NCI-H345 (cell line): ENCODE results near the gene OPRPN.

Source experiments
- DNase-seq: peaks from one replicate; lab custom pipeline; 2025; lab: John Stamatoyannopoulos, UW

OPRPN gene, protein sequence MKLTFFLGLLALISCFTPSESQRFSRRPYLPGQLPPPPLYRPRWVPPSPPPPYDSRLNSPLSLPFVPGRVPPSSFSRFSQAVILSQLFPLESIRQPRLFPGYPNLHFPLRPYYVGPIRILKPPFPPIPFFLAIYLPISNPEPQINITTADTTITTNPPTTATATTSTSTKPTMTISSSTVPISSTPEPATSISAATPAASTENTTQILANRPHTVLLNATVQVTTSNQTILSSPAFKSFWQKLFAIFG

DNA sequence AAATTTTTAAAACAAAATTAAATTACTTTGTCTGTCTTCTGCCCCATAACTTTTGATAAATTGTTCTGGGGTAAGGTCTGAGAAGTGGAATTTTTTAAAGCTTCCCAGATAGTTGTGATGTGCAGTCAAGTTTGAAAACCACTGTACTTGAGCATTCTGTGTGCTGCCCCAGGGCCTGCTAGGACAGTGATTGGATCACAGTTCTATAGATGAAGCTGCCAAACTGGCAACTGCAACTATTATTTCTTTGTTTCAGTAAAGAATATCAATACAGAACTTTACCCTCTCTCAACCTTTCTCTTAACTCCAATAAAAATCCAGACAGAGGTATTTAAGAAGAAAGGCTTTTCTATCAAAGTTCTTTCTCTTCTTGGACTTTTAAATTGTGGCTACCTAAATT is at the start of gene OPRPN:
OPRPN (plus strand) TSS at position 361 of the 400 bp plus-strand sequence. CDS start 1,346 bp downstream, outside the sequence.
- DNase-seq: no peak

DNA sequence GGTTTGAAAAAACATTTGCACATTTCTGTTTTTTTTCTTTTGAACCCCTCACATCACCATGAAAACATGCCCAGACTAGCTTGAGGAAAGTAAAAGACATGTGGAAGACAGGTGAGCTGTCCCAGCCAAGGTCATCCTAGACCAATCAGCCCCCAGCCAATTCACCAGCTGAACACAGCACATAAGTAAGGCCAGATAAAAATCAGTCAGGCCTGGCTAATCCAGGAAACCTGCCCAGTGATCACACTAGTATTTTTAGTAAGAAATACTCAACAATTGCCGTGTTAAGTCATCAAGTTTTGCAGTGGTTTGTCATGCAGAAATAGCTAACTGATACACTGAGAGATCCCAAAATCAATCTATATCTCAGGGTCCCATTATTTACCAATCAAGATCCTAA is 41.6 kb upstream of the OPRPN start:
- DNase-seq: no peak

DNA sequence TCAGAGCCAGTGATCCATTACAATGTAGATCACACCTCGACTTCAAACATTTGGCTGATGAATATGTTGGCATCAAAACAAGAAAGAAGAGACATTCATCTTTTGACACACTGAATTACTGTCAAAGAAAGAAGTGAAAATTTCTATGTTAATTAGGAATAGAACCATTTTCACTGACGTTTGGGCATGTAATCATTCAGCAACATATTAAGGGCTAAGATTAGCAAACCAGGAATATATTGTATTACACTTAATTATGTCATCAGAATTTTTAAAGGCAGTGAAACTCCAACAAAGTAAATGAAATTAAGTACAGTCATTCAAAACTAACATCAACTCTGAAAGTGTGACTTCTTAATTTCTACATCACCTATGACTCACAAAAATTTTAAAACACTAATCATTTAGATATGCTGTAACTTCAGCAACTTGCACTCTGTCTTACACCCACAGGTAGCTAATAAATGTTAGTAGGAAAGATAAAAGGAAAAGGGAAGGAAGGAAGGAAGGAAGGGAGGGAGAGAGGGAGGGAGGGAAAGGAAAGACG is 38.6 kb upstream of the OPRPN start:
- DNase-seq: no peak

DNA sequence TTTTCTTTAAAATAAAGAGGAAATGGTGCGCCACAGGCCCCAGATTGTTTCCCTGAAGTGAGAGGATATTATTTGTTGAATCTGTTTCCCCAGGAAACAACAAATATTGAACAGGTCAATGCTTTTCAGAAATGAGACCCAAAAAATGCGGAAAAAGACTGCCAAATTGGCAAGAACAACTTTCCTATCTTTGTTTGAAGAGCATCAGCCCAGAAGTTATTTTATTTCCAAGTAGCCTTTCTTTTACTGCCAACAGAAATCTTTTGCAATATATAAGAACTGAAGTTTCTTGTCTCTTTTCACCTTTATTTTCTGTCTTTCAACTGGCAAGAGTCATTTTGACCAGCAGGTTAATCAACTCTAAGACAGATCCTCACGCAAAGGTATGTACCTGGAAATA is 37.3 kb upstream of the OPRPN start, which contains the start of gene SMR3A:
SMR3A (plus strand) TSS at position 301 of the 400 bp plus-strand sequence. CDS start 1,356 bp downstream, outside the sequence.
- no peak for DNase-seq

DNA sequence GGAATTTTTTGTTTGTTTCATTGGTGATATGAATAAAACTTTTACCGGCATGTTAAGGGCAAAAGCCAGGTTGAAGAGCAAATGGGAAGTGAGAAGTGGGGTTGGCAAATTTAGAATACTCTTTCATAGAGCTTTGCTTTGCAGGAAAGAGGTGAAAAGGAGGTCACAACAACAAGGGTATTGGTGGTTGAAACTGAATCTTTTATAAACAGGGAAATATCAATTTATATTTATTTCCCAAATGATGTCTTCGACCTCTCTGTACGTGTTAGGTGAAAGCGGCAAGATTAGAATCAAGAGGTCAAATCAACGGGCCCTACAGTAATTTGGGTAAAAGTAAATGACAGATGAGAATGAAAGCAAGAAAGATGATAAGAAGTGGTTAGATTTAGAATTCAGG is 33.7 kb upstream of the OPRPN start:
- DNase-seq: no peak

DNA sequence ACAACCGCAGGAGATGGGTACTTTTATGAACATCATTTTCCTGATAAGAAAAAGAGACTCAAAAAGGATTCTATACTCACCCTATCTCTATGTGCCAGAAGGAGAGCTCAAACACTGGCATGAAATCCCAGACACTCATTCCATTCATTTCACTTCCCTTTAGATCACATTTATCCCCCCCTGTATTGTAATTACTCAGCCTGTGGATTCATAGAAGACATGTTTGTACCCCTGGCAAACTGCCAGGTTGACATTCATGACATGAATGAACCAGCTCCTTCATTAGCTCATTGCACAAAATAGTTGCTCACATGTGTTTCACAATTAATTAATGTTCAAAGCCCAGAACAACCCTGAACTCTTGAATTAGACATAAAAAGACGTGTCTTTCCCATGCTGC is 32.3 kb upstream of the OPRPN start:
- DNase-seq: peak; percentile 3

DNA sequence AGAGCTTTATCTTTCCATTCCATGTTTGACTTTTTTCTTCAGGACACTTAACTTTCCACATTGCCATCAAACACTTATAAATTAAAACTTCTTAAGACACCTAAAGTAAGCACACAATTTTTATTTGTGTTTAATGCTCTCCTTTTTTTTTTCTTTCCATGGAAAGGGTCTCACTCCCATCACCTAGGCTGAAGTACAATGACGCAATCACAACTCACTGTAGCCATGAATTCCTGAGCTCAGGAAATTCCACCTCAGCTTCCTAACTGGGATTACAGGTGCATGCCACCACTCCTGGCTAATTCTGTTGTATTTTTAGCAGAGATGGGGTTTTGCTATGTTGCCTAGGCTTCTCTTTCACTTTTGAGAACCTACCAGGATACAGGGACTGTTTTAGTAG is 29.9 kb upstream of the OPRPN start:
- no peak for DNase-seq

DNA sequence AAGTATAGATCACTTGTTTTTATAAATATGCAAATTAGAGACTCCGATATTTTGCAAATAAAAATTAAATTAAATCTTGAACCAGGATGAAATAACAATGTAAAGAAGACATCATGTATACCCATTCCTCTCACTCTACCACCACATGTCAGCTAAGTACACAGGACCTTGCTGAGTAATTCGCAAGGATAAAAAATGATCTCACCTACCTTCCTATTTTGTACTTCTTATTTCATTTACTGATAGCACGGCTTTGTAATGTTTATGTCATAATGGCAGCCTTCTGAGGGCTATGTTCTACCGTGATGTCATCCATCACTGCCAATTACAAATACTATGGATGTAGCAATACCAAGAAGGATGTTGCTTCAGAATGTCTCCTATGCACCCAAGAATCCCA is 25.8 kb upstream of the OPRPN start:
- DNase-seq: no peak

DNA sequence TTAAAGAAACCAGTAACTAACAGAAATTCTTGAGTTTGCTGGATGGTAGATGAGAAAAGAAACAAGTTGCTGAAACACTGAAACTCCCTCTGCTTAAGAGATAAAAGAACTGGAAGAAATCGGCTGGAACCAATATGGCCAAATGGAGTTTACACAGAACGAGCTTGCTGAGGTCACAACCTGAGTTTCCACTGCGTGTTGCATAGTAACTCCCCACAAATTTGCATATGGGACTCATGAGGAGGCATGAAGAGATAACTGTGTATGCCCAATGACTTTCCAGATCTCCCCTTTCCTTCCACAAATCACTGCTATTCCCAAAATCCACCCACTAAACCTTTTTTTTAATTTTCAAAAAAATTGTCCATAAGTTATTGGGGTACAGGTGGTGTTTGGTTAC is 25.0 kb upstream of the OPRPN start:
- no peak for DNase-seq

DNA sequence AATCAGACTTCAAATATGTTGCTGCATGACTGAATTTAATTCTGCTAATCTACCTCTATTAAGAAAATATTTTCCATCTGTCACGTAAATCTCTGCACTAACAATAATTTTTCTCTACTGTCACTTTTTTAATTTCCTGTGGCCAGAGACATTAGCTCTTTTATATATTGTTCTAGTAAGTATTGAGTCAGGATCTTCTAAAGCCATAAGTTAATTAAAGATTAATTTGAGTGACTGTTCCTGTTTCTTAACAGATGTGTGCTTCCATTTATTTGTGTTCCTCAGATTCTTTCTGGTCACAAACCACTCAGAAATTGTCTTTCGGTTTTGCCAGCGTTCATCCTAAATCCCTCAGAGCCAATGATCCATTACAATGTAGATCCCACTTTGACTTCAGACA is 17.2 kb upstream of the OPRPN start:
- no peak for DNase-seq

DNA sequence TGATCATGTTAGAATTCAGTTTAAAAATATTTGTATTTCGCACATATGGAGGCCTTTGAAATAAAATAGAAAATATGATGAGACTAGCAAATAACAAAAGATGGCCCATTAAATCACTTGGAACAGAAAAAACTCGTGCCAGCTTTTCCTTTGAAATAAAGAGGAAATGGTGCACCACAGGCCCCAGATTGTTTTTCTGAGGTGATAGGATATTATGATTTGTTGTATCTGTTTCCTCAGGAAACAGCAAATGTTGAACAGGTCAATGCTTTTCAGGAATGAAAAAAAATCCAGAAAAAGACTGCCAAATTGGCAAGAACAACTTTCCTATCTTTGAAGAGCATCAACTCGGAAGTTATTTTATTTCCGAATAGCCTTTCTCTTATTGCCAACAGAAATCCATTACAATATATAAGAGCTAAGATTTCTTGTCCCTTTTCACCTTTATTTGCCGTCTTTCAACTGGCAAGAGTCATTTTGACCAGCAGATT is 15.0 kb upstream of the OPRPN start, which contains the start of gene SMR3B:
SMR3B (plus strand) TSS at position 441 of the 491 bp plus-strand sequence. CDS start 1,380 bp downstream, outside the sequence.
- no peak for DNase-seq

DNA sequence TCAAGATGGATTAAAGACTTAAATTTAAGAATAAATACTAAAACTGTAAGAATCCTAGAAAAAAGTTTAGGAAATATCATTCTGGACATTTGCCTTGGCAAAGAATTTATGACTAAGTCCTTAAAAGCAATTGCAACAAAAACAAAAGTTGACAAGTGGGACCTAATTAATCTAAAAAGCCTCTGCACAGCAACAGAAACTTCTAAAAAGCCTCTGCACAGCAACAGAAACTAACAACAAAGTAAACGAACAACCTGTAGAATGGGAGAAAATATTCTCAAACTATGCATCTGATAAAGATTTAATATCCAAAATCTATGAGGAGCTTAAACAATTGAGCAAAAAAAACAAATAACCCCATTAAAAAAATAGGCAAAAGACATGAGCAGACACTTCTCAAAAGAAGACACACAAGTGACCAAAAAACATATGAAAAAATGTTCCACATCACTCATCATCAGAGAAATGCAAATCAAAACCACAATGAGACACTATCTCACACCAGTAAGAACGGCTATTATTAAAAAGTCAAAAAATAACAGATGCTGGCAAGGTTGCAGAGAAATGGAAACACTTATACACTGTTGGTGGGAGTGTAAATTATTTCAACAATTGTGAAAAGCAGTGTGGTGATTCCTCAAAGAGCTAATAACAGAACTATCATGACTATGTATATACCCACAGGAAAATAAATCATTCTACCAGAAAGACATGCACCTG is 5.5 kb upstream of the OPRPN start:
- no peak for DNase-seq

DNA sequence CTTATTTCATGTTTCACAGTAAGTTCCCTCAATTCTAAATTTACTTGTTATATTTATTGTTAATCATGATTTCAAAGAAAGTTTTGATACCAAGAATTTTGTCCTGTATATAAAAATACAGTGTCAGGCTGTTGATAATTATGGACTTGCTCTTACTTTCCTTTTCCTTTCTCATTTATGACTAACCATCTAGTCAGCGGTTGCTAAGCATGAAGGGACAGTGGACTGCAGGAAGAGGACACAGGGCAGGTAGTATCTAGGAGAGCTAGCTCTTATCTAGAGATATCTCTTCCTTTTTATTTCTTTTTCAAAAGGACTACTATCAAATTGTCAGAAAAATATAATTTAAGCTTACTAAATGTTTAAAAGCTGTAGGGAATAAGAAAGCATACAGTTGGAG is 1.6 kb downstream of the OPRPN start:
- DNase-seq: no peak

DNA sequence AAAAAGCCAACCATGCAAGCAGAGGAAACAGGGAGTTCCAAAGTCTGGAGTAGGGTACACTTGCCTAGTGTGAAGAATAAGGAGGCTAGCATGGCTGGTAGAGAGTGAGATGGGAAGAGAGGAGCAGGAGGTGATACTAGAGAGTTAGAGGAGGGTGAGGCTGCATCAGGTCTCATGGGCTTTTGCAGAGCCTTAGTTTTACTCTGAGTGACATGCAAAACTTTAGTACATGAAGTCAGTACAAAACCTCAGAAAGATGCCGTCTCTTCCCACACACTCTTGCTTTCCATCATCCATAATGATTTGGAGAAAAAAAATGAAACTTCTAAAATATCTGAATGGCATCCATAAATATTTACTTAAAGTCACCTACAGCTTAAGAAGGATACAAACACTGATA is 5.0 kb downstream of the OPRPN start:
- no peak for DNase-seq

DNA sequence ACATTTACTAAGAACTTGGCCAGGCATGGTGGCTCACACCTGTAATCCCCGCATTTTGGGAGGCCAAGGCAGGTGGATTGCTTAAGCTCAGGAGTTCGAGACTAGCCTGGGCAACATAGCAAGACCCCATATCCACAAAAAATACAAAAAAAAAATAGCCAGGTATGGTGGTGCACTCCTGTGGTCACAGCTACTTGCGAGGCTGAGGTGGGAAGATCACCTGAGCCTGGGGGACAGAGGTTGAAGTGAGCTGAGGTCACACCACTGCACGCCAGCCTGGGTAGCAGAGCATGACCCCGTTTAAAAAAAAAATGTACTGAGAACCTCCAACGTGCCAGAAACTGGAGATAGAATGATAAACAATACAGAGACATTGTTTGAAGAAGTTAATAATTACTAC is 8.0 kb downstream of the OPRPN start:
- DNase-seq: no peak

DNA sequence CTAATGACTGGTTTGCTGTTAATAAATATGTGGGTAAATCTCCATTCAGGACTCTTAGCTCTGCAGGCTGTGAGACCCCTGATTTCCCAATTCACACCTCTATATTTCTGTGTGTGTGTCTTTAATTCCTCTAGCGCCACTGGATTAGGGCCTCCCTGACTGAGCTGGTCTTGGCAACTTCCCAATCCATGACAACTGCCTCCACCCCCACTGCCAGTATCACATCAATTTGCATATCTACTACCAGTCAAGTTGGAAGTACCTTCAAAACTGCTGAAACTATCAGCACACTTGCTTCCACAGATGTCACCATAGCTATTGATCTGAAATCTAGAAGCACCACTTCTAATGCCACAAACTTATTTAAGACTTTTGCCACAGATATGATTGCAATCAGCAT is 27.6 kb downstream of the OPRPN start:
- no peak for DNase-seq

DNA sequence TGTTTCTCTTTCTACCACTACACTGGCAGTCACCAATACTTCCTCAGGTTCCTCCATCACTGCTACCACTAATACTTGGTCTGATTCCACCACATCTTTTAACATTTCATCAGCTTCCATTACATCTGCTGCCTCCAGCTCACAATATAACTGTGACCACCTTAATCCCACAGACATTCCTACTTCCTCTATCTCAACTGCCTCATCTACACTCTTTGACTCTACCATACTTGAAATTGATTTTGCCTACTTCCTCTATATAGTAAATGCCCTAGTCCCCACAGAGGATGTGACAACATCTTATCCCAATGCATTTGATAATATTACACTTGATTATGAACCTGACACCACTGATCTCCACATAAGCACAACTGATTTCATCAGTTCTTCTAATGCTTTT is 29.0 kb downstream of the OPRPN start:
- DNase-seq: no peak

DNA sequence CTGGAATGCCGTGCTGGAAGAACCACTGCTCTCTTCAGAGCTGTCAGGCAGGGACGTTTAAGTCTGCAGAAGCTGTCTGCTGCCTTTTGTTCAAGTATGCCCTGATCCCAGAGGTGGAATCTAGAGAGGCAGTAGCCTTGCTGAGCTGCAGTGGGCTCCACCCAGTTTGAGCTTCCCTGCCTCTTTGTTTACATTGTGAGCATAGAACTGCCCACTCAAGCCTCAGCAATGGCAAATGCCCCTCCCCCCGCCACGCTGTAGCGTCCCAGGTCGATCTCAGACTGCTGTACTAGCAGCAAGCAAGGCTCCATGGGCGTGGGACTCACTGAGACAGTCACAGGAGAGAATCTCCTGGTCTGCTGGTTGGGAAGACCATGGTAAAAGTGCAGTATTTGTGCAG is 39.5 kb downstream of the OPRPN start:
- DNase-seq: no peak

DNA sequence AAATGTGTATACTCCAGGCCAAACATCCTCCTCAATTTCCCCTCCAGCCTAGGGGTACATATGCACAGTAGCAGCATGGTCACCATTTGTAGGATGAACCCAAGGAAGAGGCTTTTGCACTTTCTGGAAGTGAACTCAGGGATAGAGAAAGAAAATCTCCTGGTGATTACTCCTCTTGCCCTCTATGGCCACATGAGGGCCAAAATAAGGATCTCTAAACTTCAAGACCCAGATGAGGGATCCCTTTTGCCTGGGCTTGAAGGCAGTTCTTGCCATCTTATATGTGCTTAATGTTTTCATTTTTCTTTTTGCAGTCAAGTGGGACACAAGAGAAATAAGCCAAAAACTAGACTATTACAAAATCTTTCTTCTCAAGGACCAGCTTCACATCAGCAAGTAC is 44.7 kb downstream of the OPRPN start:
- no peak for DNase-seq

DNA sequence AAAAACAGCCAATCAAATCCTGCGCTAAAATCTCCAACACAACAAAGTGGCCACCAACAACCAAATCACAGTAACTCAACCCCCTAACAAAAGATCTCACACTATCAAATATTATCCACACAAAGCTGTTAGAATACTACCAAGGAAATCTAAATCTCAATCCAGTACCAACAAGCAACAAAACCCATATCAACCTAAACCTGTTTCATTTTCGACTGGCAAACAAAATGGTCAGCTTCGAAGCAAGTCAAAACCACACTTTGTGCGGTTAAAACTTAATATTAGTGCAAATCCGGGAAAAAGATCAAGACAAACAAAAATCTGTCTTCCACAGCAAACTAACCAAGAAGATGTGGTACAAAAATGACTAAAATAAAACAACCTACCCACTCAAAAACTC is 45.6 kb downstream of the OPRPN start:
- DNase-seq: no peak

DNA sequence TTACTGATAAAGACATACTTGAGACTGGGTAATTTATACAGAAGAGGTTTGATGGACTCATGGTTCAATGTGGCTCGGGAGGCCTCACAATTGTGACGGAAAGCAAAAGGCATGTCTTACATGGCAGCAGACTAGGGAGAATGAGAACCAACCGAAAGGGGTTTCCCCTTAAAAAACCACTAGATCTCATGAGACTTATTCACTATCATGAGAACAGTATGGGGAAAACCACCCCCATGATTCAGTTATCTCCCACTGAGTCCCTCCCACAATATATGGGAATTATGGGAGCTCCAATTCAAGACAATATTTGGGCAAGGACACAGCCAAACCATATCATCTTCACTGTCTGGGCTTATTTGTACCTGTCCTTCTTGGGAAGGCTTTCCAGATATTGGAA is 51.5 kb downstream of the OPRPN start:
- no peak for DNase-seq

DNA sequence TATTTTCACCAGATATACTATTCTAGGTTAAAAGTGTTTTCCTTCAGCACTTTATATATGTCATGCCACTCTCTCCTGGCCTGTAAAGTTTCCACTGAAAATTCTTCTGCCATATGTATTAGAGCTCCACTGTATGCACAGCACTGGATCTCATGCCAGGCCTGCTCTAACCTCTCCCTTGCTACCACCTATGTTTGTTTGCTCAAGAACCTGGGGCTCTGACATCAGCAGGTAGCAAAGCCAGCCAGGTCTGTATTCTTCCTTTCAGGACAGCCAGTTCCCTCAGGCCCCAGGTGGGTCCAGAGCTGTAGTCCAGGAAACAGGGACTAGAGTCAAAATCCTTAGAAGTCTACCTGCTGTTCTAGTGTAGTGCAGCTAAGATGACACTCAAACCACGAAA is 55.2 kb downstream of the OPRPN start:
- no peak for DNase-seq
